B cell (primary cell): Measurements from ENCODE around the gene LMLN.

ENCODE experiments used
- EZH2 ChIP-seq: IDR thresholded peaks from 2 replicates; pipeline ENCODE4 v1.6.1; 2012; ENCODE audit warnings: borderline replicate concordance, low read depth, mild to moderate bottlenecking, moderate library complexity, low read length; ENCODE audit not compliant: insufficient read depth, poor library complexity, severe bottlenecking
- TF ChIP-seq, protein P1 (sequence below): fragments of 200-600 bp; IDR thresholded peaks from one replicate; pipeline ENCODE4 v1.8.0; 2022; ENCODE audit warnings: antibody characterized with exemption, mild to moderate bottlenecking

DNA sequence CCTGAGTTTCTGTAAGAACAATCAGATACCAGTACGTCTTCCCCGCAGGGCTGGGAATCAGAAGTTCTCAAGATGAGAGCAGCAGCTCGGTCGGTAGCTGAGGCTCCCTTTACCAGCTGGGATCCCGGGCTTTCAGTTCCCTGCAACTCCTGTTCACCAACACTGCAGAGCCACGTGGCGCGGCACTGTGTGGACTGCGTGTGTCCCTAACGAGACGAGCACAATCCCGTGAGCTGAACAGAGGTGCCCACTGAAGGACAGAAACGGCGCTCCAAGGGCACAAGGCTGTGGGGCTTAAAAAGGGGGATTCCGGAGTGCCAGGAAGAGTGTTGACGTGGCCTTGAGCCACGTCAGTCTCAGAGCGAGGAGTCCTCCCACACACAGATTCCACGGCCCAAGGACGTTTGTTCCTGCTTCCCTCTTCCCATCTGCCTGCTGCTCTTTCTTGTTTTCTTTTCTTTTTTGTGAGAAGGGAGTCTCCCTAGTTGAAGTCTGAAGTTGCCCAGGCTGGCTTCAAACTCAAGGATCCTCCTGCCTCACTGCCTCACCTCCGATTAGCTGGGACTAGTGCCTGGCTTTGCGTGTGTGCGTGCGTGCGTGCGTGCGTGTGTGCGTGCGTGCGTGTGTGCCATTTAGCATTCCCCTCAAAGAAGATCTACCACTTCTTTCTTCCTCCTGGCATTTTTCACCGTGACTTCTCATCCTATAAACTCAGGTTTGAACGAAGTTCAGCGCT is 47.1 kb upstream of the LMLN start:
- TF ChIP-seq, protein P1, sequence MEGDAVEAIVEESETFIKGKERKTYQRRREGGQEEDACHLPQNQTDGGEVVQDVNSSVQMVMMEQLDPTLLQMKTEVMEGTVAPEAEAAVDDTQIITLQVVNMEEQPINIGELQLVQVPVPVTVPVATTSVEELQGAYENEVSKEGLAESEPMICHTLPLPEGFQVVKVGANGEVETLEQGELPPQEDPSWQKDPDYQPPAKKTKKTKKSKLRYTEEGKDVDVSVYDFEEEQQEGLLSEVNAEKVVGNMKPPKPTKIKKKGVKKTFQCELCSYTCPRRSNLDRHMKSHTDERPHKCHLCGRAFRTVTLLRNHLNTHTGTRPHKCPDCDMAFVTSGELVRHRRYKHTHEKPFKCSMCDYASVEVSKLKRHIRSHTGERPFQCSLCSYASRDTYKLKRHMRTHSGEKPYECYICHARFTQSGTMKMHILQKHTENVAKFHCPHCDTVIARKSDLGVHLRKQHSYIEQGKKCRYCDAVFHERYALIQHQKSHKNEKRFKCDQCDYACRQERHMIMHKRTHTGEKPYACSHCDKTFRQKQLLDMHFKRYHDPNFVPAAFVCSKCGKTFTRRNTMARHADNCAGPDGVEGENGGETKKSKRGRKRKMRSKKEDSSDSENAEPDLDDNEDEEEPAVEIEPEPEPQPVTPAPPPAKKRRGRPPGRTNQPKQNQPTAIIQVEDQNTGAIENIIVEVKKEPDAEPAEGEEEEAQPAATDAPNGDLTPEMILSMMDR, result no peak
- TF ChIP-seq EZH2, result no peak
